GM12864 (cell line): ENCODE data around the gene CARD16.

Experiments
- DNase-seq: peaks from one replicate; pipeline ENCODE4 v3.0.0-alpha.2; 2011; ENCODE audit warnings: low read depth
- H3K4me3 ChIP-seq: 2 replicates; pipeline ENCODE4 v1.5.1; 2011; ENCODE audit warnings: mild to moderate bottlenecking, low read depth, low read length, control low read depth
- CTCF ChIP-seq: IDR thresholded peaks from 2 replicates; pipeline ENCODE4 v1.5.1; 2011; ENCODE audit warnings: low read depth, mild to moderate bottlenecking, moderate library complexity, low read length, control low read depth, inconsistent platforms; ENCODE audit errors: missing control alignments

CARD16 gene

DNA sequence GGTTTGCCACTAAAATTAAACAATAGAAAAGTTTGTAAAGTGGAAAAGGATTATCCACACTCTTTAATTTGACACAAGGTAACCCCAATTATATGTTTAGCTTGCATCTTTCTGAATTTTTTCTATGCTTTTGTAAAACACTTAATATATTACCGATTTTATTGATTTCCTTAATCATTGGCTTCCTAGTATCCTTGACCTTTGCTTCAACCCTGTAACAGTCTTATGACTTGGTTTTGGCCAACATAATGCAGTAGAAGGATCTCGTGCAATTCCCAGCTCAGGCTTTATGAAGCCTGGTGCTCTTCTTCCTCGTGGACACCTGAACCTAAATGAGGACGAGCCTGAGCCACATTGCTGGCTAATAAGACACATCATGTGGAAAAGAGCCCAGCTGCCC lies 53.1 kb downstream of the CARD16 start:
- DNase-seq: no peak

More for the DNA sequence above, 53.1 kb downstream of the CARD16 start:
- no peak overlapping the region for H3K4me3 ChIP-seq
- no peak for TF ChIP-seq CTCF
